ENCODE measurements around the gene TXNDC11. TPM values are rescaled to one million over a fixed set of nuclear protein-coding genes. Genes with fewer than 3 reads are reported as not detected.
A peak's percentile ranks its signal among the peaks of the same experiment; 100 is the strongest.
"Not testable (repeated sequence)": the region's sequence is repeated elsewhere in the genome, so short reads cannot be mapped to it uniquely, and the experiment has no call there.

The TXNDC11 gene
- total RNA-seq (2022): 51.3 and 52.1 TPM in 2 replicates
- percentile 92 among the genes with signal in this experiment for Bru-seq, nascent RNA
- BruChase-seq, experiment 1, labeled RNA remaining after a 6-hour chase: percentile 76 among the genes with signal in this experiment
- percentile 76 among the genes with signal in this experiment for BruChase-seq, experiment 2, labeled RNA remaining after a 2-hour chase
- long read RNA-seq, transcript TXNDC11-201 (12 exons, 3,140 nt): major isoform, 48 of 85 reads
- long read RNA-seq, partial matches to known transcripts: 6 of 85 reads
- long read RNA-seq, other reads (novel, unspliced or antisense): 31 of 85 reads

DNA sequence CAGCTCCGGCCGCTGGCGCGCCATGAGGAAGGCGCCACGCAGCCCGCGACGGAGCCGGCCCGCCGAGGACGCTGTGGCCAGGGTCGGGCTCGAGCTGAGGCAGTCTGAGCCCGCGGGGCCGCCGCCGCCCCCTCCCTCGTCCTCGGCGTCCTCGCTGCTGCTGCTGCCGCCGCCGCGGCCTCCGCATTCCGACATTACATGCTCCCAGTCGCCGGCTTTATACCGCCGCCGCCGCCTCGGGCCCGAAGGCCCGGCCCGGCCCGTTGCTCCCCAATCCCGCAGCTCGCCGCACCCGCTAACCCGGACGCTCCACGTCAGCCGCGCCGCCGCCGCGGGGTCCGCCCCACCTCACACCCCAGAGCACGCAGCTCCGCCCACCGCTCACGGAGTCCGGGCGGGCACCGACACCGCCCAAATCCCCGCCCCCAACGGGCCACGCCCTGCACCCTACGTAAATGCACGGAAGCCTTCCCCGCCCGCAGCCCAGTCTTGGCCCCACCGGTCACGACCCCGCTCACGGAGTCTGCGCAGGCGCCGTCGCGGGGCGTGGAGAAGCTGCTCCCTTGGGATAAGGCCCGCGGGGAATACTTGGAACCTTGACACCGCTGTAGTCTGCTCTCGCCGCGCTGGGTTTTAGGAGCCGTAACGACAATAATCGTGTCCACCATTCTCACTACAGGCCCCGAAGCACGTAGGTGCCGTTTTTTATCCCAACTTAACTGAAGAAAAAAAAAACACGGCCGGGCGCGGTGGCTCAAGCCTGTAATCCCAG, at the start of gene TXNDC11:
Gene TXNDC11 (minus strand): TSS at position 322 of the 772 bp plus-strand sequence. CDS start 127 bp downstream, at position 195.
- Mint-ChIP-seq H3K27ac (ENCODE audit: unreplicated experiment) (peak within 1 kb of the TSS; percentile 98), H3K4me3 (ENCODE audit: low read depth, unreplicated experiment) (peak within 1 kb of the TSS; percentile 85), H3K27me3 (ENCODE audit: unreplicated experiment) (no peaks in the 10 kb centered on the region), H3K4me1 (ENCODE audit: low read depth, unreplicated experiment) (peaks cover 48% of the 10 kb centered on the region), H3K36me3 (ENCODE audit: insufficient read depth, unreplicated experiment) (peaks cover 66% of the 10 kb centered on the region), H3K9me3 (ENCODE audit: low read depth, unreplicated experiment) (no peaks in the 10 kb centered on the region)
- DNase-seq: peak; percentile 100
- CTCF ChIA-PET: interaction anchor here (0.8 to 2.1 kb wide), 6 partner anchors 10 to 55 kb away, joined by 3 to 18 read pairs (median 6); partner anchors contain the start of gene ZC3H7A
- no TSS peak for BruUV-seq (replicated peaks)
- TF ChIP-seq, protein P1, sequence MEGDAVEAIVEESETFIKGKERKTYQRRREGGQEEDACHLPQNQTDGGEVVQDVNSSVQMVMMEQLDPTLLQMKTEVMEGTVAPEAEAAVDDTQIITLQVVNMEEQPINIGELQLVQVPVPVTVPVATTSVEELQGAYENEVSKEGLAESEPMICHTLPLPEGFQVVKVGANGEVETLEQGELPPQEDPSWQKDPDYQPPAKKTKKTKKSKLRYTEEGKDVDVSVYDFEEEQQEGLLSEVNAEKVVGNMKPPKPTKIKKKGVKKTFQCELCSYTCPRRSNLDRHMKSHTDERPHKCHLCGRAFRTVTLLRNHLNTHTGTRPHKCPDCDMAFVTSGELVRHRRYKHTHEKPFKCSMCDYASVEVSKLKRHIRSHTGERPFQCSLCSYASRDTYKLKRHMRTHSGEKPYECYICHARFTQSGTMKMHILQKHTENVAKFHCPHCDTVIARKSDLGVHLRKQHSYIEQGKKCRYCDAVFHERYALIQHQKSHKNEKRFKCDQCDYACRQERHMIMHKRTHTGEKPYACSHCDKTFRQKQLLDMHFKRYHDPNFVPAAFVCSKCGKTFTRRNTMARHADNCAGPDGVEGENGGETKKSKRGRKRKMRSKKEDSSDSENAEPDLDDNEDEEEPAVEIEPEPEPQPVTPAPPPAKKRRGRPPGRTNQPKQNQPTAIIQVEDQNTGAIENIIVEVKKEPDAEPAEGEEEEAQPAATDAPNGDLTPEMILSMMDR (IDR thresholded peaks at IDR 0.05; ENCODE audit: unreplicated experiment): no peak
- intact Hi-C loops (cut with micrococcal nuclease; ENCODE audit: unreplicated experiment): loop anchor here (1.0 kb wide), 1 partner anchor 41 kb away; no protein-coding TSS in a partner anchor

GRCh38 chr16:11791144-11791828, 48.6 kb upstream of the TXNDC11 start:
- Mint-ChIP-seq H3K36me3 (ENCODE audit: insufficient read depth, unreplicated experiment) (peaks cover 65% of the 10 kb centered on the region), H3K4me1 (ENCODE audit: low read depth, unreplicated experiment) (peaks cover 74% of the 10 kb centered on the region), H3K4me3 (ENCODE audit: low read depth, unreplicated experiment) (no peak overlapping the region), H3K27me3 (ENCODE audit: unreplicated experiment) (no peaks in the 10 kb centered on the region), H3K27ac (ENCODE audit: unreplicated experiment) (peak overlapping the region; percentile 2), H3K9me3 (ENCODE audit: low read depth, unreplicated experiment) (no peaks in the 10 kb centered on the region)
- no TSS peak for BruUV-seq (replicated peaks)
- no peak for DNase-seq
- CTCF ChIA-PET: interaction anchor here (0.6 to 1.2 kb wide), 3 partner anchors 8 to 163 kb away, joined by 3 to 4 read pairs (median 3); no protein-coding TSS in a partner anchor
- intact Hi-C loops (cut with micrococcal nuclease; ENCODE audit: unreplicated experiment): loop anchor here (5.0 kb wide), 1 partner anchor 34 kb away; no protein-coding TSS in a partner anchor
- TF ChIP-seq, protein P1 (IDR thresholded peaks at IDR 0.05; ENCODE audit: unreplicated experiment): no peak

- Mint-ChIP-seq H3K4me3 (ENCODE audit: low read depth, unreplicated experiment) (no peak overlapping the region), H3K27me3 (ENCODE audit: unreplicated experiment) (no peaks in the 10 kb centered on the region), H3K27ac (ENCODE audit: unreplicated experiment) (no peak overlapping the region), H3K4me1 (ENCODE audit: low read depth, unreplicated experiment) (peaks cover 65% of the 10 kb centered on the region), H3K9me3 (ENCODE audit: low read depth, unreplicated experiment) (no peaks in the 10 kb centered on the region), H3K36me3 (ENCODE audit: insufficient read depth, unreplicated experiment) (peaks cover 41% of the 10 kb centered on the region)
- no TSS peak for BruUV-seq (replicated peaks)
- intact Hi-C loops (cut with micrococcal nuclease; ENCODE audit: unreplicated experiment): no loop called here
- CTCF ChIA-PET: no interaction called here
- no peak for DNase-seq
- TF ChIP-seq, protein P1 (IDR thresholded peaks at IDR 0.05; ENCODE audit: unreplicated experiment): no peak
These were observed 46.3 kb upstream of the TXNDC11 start for GRCh38 chr16:11788914-11789313.

- not testable (repeated sequence) for BruUV-seq (replicated peaks)
These were observed 42.4 kb upstream of the TXNDC11 start for GRCh38 chr16:11784980-11785599.

GRCh38 chr16:11784381-11784780, 41.7 kb upstream of the TXNDC11 start:
- CTCF ChIA-PET; H3K27me3 Mint-ChIP-seq (ENCODE audit: unreplicated experiment); H3K4me3 Mint-ChIP-seq (ENCODE audit: low read depth, unreplicated experiment); H3K9me3 Mint-ChIP-seq (ENCODE audit: low read depth, unreplicated experiment); DNase-seq; BruUV-seq (replicated peaks); intact Hi-C loops (cut with micrococcal nuclease; ENCODE audit: unreplicated experiment): not testable (repeated sequence)
- Mint-ChIP-seq H3K4me1 (ENCODE audit: low read depth, unreplicated experiment) (peaks cover 55% of the 10 kb centered on the region), H3K27ac (ENCODE audit: unreplicated experiment) (peak overlapping the region; percentile 89), H3K36me3 (ENCODE audit: insufficient read depth, unreplicated experiment) (peaks cover 65% of the 10 kb centered on the region)

More at GRCh38 chr16:11784980-11785599, 42.4 kb upstream of the TXNDC11 start:
- CTCF ChIA-PET; H3K4me3 Mint-ChIP-seq (ENCODE audit: low read depth, unreplicated experiment); DNase-seq; intact Hi-C loops (cut with micrococcal nuclease; ENCODE audit: unreplicated experiment); H3K9me3 Mint-ChIP-seq (ENCODE audit: low read depth, unreplicated experiment); H3K27ac Mint-ChIP-seq (ENCODE audit: unreplicated experiment); H3K27me3 Mint-ChIP-seq (ENCODE audit: unreplicated experiment): not testable (repeated sequence)
- H3K36me3 Mint-ChIP-seq (ENCODE audit: insufficient read depth, unreplicated experiment): peaks cover 59% of the 10 kb centered on the region
- peaks cover 58% of the 10 kb centered on the region for H3K4me1 Mint-ChIP-seq (ENCODE audit: low read depth, unreplicated experiment)
